Keratinocyte (primary cell): Measurements from ENCODE around the gene RNF5.

ENCODE experiments used
- EZH2 ChIP-seq: IDR thresholded peaks from one replicate; pipeline ENCODE4 v1.6.1; 2012; ENCODE audit warnings: inconsistent platforms, mild to moderate bottlenecking, low read length, moderate library complexity
- TF ChIP-seq, protein P1 (sequence below), 3 experiments: IDR thresholded peaks in 1 of 3; conservative IDR thresholded peaks in 1 of 3; optimal IDR thresholded peaks in 1 of 3; 2 replicates in 2 of 3; 3 replicates in 1 of 3; pipeline versions ENCODE3 to v1.5.1; 2011; ENCODE audit warnings: low read length in 3 of 3, mild to moderate bottlenecking in 3 of 3, moderate library complexity in 2 of 3, control low read depth in 1 of 3, inconsistent platforms in 1 of 3; ENCODE audit not compliant: insufficient read depth in 2 of 3; ENCODE audit errors: extremely low read depth in 1 of 3

DNA sequence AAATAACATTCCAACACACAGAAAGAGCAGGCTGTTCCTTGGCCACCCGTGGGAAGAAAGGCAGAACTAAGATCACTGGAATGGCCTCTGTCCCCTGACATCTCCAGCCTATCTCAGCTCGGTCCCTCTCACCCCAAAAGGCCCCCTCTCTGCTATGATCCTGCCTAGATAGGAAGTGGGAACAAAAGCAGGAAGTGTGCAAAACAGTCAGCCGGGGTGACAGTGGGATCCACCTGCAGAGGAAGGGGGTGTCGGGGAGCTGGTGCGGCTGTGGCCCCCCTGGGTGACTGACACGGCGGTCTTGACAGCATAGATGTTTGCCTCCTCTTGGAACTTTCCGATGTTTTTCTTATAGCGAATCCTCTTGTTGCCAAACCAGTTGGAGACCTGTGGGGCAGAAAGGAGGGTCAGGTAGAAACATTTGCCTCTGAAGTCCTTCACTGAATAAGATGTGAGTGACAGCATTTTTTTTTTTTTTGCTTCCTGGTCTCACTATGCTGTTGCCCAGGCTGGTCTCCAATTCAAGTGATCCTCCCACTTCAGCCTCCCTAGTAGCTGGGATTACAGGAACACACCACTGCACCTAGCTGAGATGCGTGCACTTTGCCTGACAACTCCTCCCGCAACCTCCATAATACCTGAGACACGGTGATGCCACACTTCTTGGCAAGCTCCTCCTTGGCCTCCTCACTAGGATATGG lies 9.0 kb downstream of the RNF5 start:
- TF ChIP-seq, protein P1, sequence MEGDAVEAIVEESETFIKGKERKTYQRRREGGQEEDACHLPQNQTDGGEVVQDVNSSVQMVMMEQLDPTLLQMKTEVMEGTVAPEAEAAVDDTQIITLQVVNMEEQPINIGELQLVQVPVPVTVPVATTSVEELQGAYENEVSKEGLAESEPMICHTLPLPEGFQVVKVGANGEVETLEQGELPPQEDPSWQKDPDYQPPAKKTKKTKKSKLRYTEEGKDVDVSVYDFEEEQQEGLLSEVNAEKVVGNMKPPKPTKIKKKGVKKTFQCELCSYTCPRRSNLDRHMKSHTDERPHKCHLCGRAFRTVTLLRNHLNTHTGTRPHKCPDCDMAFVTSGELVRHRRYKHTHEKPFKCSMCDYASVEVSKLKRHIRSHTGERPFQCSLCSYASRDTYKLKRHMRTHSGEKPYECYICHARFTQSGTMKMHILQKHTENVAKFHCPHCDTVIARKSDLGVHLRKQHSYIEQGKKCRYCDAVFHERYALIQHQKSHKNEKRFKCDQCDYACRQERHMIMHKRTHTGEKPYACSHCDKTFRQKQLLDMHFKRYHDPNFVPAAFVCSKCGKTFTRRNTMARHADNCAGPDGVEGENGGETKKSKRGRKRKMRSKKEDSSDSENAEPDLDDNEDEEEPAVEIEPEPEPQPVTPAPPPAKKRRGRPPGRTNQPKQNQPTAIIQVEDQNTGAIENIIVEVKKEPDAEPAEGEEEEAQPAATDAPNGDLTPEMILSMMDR (optimal IDR thresholded peaks at IDR 0.05 in 1 of 3, IDR thresholded peaks at IDR 0.05 in 1 of 3, conservative IDR thresholded peaks at IDR 0.05 in 1 of 3; ENCODE audit: extremely low read depth in 1 of 3, insufficient read depth in 2 of 3, low read length in 3 of 3): no peak
- no peak for TF ChIP-seq EZH2
